Measurements from ENCODE around the gene KCNK5. TPM values are rescaled to one million over a fixed set of nuclear protein-coding genes. Genes with fewer than 3 reads are reported as not detected.

KCNK5 gene
- total and polyA plus RNA-seq, 9 of the 15 experiments (the other 6 are each of a cell fraction or from before 2014, with no cell fraction given), result 1.5 to 45.8 (median 25.8) TPM

DNA sequence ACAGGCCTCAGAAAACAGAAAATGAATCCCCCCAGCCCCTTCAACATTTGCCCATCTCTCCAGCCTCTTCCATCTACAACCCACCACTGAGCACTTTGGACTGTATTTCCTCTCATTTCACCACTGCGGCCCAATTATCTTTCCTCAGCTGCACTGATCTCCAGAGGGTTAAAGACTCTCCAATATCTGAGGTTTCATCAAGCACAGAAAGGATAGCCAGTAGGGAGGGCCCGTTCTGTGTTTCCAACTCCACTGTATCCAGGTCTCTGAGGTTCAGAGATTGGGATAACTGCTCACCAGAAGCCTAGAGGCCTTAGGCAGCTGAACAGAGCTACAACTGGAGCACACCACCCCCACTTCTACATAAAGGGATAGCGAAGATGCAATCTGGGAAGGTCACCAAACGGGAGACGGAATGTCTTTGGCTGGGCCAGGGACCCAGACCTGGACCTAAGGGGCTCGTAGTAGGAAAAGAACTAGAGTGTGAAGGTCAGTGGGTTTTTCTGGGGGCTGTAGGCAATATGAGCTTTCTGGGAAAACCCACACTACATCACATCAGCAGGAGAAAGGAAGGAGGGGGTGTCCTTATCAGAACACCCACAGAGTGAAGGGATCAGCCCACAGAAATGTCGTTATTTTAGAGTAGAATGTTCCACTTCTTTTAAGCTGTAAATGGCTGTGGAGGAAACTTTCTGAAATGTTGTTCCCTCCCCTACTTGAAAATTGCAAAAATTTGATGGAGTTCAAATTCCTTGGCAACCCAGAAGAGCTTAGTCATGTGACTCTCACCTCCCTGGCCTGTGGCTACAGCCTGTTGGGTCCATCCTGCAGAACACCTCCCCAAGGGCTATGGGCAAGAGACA is 7.3 kb downstream of the KCNK5 start (continued):
- TF ChIP-seq ZNF407 (IDR thresholded peaks at IDR 0.05; ENCODE audit: low read depth) (no peak), EWSR1 (IDR thresholded peaks at IDR 0.05; ENCODE audit: borderline replicate concordance, low read depth, partially characterized antibody) (no peak), NCOA6 (IDR thresholded peaks at IDR 0.05) (no peak), CEBPG (CRISPR knock-in tag; IDR thresholded peaks at IDR 0.05) (no peak), CEBPG (tag; conservative IDR thresholded peaks at IDR 0.05 in 1 of 2, IDR thresholded peaks at IDR 0.05 in 1 of 2) (no peak), SMARCA4 (IDR thresholded peaks at IDR 0.05) (peak; percentile 63; the same call in 1 of the 2 replicates), CSDE1 (IDR thresholded peaks at IDR 0.05) (no peak), NFRKB (IDR thresholded peaks at IDR 0.05; ENCODE audit: low read depth) (no peak), ZNF507 (tag; conservative IDR thresholded peaks at IDR 0.05) (no peak), FOXK2 (conservative IDR thresholded peaks at IDR 0.05 in 1 of 2, IDR thresholded peaks at IDR 0.05 in 1 of 2; ENCODE audit: low read depth in 2 of 2) (no peak), SAFB (IDR thresholded peaks at IDR 0.05; ENCODE audit: borderline replicate concordance, low read depth, low read length) (no peak), CBX2 (IDR thresholded peaks at IDR 0.05; ENCODE audit: insufficient read depth, low read length, poor library complexity, severe bottlenecking) (no peak), NR1H2 (CRISPR knock-in tag; IDR thresholded peaks at IDR 0.05) (no peak), SREBF1 (IDR thresholded peaks at IDR 0.05; ENCODE audit: borderline replicate concordance, low read depth, low read length) (no peak), RBM39 (optimal IDR thresholded peaks at IDR 0.05; ENCODE audit: low read depth, low read length) (no peak), ESRRB (CRISPR knock-in tag; IDR thresholded peaks at IDR 0.05; ENCODE audit: borderline replicate concordance) (no peak), HDAC8 (tag; IDR thresholded peaks at IDR 0.05) (no peak), CBFA2T2 (conservative IDR thresholded peaks at IDR 0.05) (peak; percentile 49)
- TF ChIP-seq, protein P1, sequence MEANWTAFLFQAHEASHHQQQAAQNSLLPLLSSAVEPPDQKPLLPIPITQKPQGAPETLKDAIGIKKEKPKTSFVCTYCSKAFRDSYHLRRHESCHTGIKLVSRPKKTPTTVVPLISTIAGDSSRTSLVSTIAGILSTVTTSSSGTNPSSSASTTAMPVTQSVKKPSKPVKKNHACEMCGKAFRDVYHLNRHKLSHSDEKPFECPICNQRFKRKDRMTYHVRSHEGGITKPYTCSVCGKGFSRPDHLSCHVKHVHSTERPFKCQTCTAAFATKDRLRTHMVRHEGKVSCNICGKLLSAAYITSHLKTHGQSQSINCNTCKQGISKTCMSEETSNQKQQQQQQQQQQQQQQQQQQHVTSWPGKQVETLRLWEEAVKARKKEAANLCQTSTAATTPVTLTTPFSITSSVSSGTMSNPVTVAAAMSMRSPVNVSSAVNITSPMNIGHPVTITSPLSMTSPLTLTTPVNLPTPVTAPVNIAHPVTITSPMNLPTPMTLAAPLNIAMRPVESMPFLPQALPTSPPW (CRISPR knock-in tag; IDR thresholded peaks at IDR 0.05), result peak; percentile 91
